Psoas muscle (tissue), 8 donors: Measurements from ENCODE around the gene SMAD4. TPM values are rescaled to one million over a fixed set of nuclear protein-coding genes. Genes with fewer than 3 reads are reported as not detected.

ENCODE experiments used
- ATAC-seq, 4 donors: fragments of 200-7000 bp; cut with Tn5 transposase; one replicate each; pipeline ENCODE4 v1.9.1; 2020; ENCODE audit warnings: moderate library complexity in 3 of 4, mild to moderate bottlenecking in 2 of 4
- DNase-seq, 2 donors: peaks; one replicate each; pipeline ENCODE4 v3.0.0-alpha.2; 2020
- H3K27ac ChIP-seq: fragments of 200-600 bp; one replicate; pipeline ENCODE4 v1.8.0; 2022
- H3K27me3 ChIP-seq, 3 donors: fragments of 200-600 bp in 1 of 3; one replicate each; pipeline versions ENCODE4 v1.6.1 to v1.8.0; 2013 to 2022; ENCODE audit warnings: low read length in 2 of 3, mild to moderate bottlenecking in 2 of 3, moderate library complexity in 1 of 3; ENCODE audit not compliant: insufficient read depth in 3 of 3
- H3K36me3 ChIP-seq, 2 donors: fragments of 200-600 bp in 1 of 2; one replicate each; pipeline versions ENCODE4 v1.6.1 to v1.8.0; 2013 to 2022; ENCODE audit warnings: low read depth in 1 of 2, mild to moderate bottlenecking in 1 of 2, moderate library complexity in 1 of 2; ENCODE audit not compliant: insufficient read depth in 1 of 2
- H3K4me1 ChIP-seq: fragments of 200-600 bp; one replicate; pipeline ENCODE4 v1.8.0; 2022
- H3K4me3 ChIP-seq: fragments of 200-600 bp; one replicate; pipeline ENCODE4 v1.8.0; 2022; ENCODE audit warnings: mild to moderate bottlenecking
- H3K9me3 ChIP-seq: fragments of 200-600 bp; one replicate; pipeline ENCODE4 v1.8.0; 2022
- WGBS, 3 donors: extraction: QIAGEN DNeasy Blood & Tissue Kit; methylation state at CpG; one replicate each; pipeline versions ENCODE4 v1.1.6 to v1.1.7; 2013; 5-methylcytosine and 5-hydroxymethylcytosine counted together
- intact Hi-C, 2 donors: fragments of 100-400 bp; cut with DNase I; formaldehyde crosslinking; loops; one replicate each; pipeline versions ENCODE4 v1.11.0 to v1.14.2; 2022
- polyA plus RNA-seq, 3 donors: library from polyadenylated mRNA; stranded (reverse); fragments of 200-250 nt; gene quantifications; one replicate each; pipeline ENCODE4 v1.2.3, GENCODE V29; 2013
- total RNA-seq, 4 donors: library from RNA; stranded (reverse); fragmentation: NEBNext Ultra II Directional in 2 of 4; extraction: Animal tissue kit (Norgen Biotek cat#: 25700) in 2 of 4; gene quantifications; one replicate each; pipeline versions ENCODE4 v1.2.1 to v1.2.4, GENCODE V29; 2021 to 2023
- TF ChIP-seq, protein P1 (sequence below): fragments of 200-600 bp; IDR thresholded peaks from one replicate; pipeline ENCODE4 v1.8.0; 2022; ENCODE audit warnings: antibody characterized with exemption
- donor health status: healthy with polysubstance abuse.
- donor health status: DM: no; HTN: no; CAD: no; lungs with moderate emphysema.
- donor health status: Bipolar disorder and iron deficiency.
- donor health status: healthy.
- donor health status: DM: yes; HTN: yes; CAD: no.
- donor health status: DM: no; HTN: no; CAD: no.
- donor health status: DM: no; HTN: no; CAD: no.
- donor health status: DM: yes; HTN: yes; CAD: no.

SMAD4 gene
- total and polyA plus RNA-seq, 7 donors: 35.6 to 128 (median 92.7) TPM

DNA sequence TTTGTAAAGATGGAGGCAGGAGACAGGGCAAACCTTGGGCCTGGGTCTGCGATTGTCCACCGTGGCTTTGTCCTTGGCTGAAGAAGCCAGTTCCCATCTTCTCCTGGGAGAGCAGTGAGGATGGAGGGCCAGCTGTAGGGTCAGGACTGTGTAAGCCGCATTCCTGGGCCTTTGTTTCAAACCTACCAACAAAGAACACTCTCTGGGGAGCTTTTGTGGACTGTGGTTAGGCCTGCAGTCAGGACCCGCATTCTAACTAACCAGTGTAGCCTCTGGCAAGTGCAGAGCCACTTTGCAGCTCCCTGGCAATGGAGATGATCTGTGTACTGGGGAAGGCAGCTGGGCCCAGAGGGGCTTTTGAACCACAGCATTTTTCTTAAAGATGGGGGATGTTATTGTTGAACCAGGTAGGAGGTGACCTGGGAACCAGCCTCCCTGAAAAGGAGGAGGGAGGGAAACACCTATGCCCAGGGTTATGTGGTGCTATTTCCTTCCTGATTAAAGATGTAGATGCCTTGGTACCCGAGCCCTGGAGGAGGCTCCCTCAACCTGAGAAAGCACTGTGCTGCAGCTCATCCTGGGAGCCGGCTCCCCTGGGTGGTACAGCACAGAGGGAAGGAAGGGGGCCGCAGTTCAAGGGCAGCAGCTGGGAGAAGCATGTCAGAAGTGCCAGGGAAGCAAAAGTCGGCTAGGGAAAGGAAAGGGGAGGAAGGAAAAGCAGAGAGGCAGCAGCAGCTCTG, 12.7 kb upstream of the SMAD4 start:
- Histone ChIP-seq H3K27me3 (no peaks in the 10 kb centered on the region), H3K4me3 (no peak overlapping the region), H3K4me1 (no peaks in the 10 kb centered on the region), H3K27ac (no peak overlapping the region), H3K9me3 (no peaks in the 10 kb centered on the region), H3K36me3 (peaks cover 0 to 4% of the 10 kb centered on the region in 2 donors)
- ATAC-seq (no peak), DNase-seq (no peak)
- intact Hi-C loops: no loop called here
- TF ChIP-seq, protein P1, sequence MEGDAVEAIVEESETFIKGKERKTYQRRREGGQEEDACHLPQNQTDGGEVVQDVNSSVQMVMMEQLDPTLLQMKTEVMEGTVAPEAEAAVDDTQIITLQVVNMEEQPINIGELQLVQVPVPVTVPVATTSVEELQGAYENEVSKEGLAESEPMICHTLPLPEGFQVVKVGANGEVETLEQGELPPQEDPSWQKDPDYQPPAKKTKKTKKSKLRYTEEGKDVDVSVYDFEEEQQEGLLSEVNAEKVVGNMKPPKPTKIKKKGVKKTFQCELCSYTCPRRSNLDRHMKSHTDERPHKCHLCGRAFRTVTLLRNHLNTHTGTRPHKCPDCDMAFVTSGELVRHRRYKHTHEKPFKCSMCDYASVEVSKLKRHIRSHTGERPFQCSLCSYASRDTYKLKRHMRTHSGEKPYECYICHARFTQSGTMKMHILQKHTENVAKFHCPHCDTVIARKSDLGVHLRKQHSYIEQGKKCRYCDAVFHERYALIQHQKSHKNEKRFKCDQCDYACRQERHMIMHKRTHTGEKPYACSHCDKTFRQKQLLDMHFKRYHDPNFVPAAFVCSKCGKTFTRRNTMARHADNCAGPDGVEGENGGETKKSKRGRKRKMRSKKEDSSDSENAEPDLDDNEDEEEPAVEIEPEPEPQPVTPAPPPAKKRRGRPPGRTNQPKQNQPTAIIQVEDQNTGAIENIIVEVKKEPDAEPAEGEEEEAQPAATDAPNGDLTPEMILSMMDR: no peak
- 67 to 75% (median 74%) methylated on average over 8 of the region's 8 CpGs for WGBS, 3 donors

DNA sequence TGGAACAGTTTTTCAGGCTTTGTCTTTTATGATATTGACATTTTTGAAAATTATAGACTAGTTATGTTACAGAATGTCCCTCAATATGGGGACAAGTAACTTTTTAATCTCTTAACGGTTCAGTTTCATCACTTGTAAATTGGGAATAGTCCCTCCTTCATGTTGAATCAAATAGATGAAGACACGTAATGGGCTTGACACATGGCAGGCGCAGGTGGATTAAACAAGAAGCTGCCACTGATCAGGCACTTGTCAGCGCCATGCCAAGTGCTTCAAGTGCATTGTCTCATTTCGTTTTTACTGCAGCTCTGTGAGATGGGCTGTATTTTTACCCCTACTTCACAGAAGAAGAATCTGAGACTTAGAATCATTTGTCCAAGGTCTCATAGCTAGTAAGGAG, 9.5 kb upstream of the SMAD4 start:
- intact Hi-C loops: no loop called here
- TF ChIP-seq, protein P1: no peak
- no peak for DNase-seq
- Histone ChIP-seq H3K4me3 (no peak overlapping the region), H3K9me3 (no peaks in the 10 kb centered on the region), H3K36me3 (peaks cover 0 to 6% of the 10 kb centered on the region in 2 donors), H3K27ac (no peak overlapping the region), H3K27me3 (no peaks in the 10 kb centered on the region), H3K4me1 (no peaks in the 10 kb centered on the region)
- WGBS, 3 donors: 82 to 88% (median 85%) methylated on average over 5 of the region's 5 CpGs
- no peak for ATAC-seq

DNA sequence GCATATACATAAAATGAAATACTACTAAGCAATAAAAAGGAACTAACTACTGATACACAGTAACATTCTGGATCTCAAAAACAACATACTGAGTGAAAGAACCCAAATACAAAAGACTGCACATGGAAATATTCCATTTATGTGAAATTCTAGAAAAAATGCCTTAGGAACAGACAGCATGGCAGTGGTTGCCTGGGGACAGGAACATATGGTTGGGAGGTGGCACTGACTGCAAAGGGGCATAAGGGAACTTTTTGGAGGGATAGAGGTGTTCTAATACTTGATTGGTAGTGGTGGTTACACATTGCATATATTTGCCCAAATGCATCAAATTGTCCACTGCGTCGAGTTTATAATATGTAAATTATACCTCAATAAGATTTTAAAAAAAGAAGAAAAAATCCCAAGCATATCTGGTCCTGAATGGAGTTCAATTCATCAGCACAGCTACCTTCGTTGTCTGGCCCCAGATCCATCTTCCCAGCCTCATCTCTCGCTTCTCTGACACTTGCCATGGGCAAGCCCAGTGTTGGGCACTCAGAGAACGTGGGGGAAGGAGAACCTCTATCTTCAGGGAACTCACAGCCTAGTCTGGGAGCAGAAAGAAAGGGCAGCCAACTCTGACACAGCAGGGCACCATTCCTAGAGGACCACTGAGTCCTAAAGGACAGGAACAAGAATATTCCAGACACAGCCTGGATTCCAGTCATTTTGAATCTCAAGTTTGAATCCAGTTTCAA, 8.6 kb upstream of the SMAD4 start:
- intact Hi-C loops: no loop called here
- TF ChIP-seq, protein P1: no peak

DNA sequence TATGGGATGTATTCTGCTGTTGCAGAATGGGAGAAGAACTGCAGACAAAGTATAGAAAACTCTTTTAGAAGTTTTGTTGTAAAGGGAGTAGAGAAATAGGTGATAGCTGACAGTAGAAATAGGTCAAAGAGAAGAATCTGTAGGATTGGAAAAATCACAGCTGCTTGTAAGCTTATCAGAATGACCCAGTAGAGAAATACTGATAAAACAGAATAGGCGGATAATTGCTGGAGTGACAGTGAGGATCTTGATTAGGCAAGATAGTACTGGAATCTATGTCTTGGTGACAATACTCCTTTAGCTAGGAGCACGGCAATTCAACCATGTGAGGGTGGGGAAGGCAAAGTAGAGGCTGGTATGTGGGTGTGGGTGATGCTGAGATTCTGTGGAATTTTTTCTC, 4.5 kb upstream of the SMAD4 start:
- Histone ChIP-seq H3K4me3 (no peak overlapping the region), H3K4me1 (peaks cover 15% of the 10 kb centered on the region), H3K27me3 (no peaks in the 10 kb centered on the region), H3K27ac (no peak overlapping the region), H3K9me3 (no peaks in the 10 kb centered on the region), H3K36me3 (peaks cover 0 to 7% of the 10 kb centered on the region in 2 donors)
- 92 to 97% (median 96%) methylated on average over 2 of the region's 2 CpGs for WGBS, 3 donors
- intact Hi-C loops: loop anchor here (5.0 kb wide), 2 partner anchors 33 to 53 kb away; no protein-coding TSS in a partner anchor
- DNase-seq: no peak
- ATAC-seq: no peak
- TF ChIP-seq, protein P1: no peak

More for the DNA sequence above, 8.6 kb upstream of the SMAD4 start:
- WGBS, 3 donors: 88 to 93% (median 92%) methylated on average over 5 of the region's 5 CpGs
- no peak overlapping the region for H3K4me3 ChIP-seq
- no peaks in the 10 kb centered on the region for H3K9me3 ChIP-seq
- no peaks in the 10 kb centered on the region for H3K4me1 ChIP-seq
- no peaks in the 10 kb centered on the region for H3K27me3 ChIP-seq
- no peak for ATAC-seq
- H3K36me3 ChIP-seq: peaks cover 0 to 11% of the 10 kb centered on the region in 2 donors
- DNase-seq: no peak
- no peak overlapping the region for H3K27ac ChIP-seq
